ENCODE results near the gene LBR. TPM values are rescaled to one million over a fixed set of nuclear protein-coding genes. Genes with fewer than 3 reads are reported as not detected.
"Not testable (repeated sequence)": the region's sequence is repeated elsewhere in the genome, so short reads cannot be mapped to it uniquely, and the experiment has no call there.

The LBR gene
- total RNA-seq, 1 donor from 2014 or later: 50.1 TPM

DNA sequence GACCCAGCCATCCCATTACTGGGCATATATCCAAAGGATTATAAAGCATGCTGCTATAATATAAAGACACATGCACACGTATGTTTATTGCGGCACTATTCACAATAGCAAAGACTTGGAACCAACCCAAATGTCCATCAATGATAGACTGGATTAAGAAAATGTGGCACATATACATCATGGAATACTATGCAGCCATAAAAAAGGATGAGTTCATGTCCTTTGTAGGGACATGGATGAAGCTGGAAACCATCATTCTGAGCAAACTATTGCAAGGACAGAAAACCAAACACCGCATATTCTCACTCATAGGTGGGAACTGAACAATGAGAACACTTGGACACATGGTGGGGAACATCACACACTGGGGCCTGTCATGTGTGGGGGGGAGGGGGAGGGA lies 41.0 kb downstream of the LBR start:
- DNase-seq (ENCODE audit: extremely low read depth, low read depth, low spot score): not testable (repeated sequence)

DNA sequence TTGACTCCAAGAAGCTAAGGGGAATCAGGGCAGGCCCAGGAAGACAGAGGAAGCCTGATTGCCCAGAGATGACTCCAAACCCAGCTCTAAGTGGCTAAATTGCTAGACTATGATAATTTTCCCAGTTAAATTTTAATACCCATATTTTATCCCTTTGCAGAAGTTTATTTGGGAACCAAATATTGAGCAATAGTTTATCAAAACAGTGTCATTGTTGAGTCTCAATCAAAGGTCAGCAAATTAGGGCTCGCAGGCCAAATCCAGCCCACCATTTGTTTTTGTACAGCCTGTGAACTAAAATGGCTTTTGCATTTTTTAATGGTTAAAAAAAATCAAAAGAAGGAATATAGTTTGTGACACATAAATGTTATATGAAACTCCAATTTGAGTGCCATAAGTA lies 47.1 kb downstream of the LBR start:
- no peak for DNase-seq (ENCODE audit: extremely low read depth, low read depth, low spot score)

DNA sequence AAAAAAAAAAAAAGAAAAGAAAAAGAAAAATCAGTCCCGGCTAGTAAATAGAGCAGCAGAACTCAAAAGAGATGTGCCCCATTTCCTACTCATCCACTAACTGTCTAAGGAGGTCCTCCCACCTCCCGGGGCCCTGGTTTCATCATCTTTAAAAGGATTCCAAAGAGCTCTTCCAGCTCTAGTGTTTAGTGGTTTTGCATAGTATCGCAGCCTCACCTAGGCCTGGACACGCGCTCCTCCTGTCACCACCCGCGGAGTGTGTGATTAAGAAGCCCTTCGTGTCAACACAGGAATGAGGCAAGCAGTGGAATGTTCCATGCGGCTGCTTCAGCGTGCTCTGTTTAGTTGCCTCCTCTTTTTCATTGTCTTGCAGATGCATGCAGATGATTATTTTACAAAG lies 49.0 kb downstream of the LBR start:
- DNase-seq (ENCODE audit: extremely low read depth, low read depth, low spot score): no peak

DNA sequence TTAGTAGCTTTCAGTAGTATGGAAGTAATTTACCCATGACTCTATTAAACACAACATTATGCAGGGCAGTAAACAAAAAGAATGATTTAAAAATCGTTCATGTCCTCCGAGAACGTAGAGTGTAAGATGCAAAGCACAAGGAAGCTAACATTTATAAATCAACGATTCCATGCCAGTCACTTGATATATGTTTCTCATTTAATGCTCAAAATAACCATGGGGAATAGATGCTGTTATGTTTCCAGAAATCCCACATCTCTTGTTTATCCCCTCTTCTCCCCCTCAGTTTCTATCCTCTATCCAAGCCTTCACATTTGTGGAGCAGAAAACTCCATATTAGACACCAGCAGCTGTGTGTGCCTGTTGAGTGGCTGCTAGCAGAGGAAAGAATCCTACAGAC lies 52.8 kb downstream of the LBR start:
- DNase-seq (ENCODE audit: extremely low read depth, low read depth, low spot score): no peak

DNA sequence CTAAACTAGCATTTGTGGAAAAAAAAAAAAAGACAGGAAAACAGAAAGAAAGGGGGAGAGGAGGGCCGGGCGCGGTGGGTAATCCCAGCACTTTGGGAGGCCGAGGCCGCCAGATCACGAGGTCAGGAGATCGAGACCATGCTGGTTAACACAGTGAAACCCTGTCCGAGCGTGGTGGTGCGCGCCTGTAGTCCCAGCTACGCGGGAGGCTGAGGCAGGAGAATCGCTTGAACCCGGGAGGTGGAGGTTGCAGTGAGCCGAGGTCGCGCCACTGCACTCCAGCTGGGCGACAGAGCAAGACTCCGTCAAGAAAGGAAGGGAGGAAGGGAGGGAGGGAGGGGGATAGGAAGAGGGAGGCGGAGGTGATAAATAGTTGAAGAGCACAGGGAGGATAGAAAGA lies 54.7 kb downstream of the LBR start:
- DNase-seq (ENCODE audit: extremely low read depth, low read depth, low spot score): no peak

DNA sequence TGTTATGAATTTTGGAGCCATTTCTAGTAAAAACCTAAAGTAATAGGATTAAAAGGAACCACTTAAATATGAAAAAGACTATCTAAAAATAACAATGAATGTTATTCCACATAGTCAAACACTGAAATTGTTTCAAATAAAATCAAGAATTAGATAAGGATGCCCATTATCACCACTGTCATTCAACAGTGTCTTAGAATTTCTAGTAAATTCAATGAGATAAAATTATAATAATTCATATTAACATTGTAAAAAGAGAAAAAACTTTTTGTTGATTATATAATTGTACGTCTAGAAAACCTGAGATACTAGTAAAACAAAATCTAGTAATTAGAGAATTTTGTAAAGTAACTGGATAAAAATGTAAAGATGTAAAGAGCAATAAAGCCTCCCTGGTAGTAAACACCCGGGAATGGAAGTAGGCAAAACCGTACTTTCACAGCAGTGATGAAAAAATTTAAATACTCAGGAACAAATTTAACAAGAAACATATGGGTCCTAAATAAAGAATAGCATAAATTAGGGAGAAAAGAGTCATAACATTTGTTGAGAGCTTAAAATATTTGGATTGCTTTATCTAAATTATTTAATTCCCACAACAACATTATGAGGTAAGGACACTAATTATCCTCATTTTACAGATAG lies 56.4 kb downstream of the LBR start:
- no peak for DNase-seq (ENCODE audit: extremely low read depth, low read depth, low spot score)

DNA sequence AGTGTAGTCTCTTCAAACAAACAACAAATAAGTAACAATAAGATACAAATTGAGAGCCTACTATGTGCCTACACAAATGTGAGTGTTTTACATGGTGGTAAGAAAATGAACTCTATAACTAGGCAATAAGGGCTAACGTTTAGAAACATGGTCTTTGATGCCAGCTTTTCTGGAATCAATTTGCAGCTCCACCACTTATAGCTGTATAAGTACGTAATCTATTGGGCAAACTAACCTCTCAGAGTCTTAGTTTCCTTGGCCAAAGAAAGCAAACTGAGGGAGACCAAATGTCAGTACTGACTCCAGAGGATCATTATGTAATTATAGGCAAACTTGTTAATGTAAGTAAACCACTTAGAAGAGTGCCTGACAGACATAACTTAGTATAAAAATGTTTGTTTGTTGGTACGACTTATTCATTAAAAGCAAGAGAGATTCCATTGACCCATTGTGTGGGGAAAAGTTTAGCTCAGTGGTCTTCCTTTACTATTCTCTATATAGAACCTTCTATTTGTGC lies 59.7 kb downstream of the LBR start:
- no peak for DNase-seq (ENCODE audit: extremely low read depth, low read depth, low spot score)

DNA sequence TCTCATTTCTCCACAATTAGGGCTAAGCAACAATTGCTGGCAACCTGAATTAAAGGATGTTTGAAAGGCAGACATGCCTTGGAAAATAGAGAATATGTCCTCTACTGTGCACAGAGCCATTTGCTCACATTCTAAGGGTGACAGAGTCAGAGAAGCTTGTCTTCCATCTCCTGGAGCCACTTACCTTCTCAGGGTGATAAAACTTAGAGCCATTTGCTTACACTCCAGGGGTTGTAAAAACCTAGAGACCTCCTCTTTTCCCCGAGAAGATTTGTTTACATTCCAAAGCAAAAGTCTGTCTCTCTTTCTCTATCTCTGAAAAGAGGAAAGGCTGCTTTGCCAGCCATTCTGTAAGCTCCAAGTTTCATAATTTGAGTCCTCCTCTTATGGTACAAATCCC lies 61.3 kb downstream of the LBR start:
- no peak for DNase-seq (ENCODE audit: extremely low read depth, low read depth, low spot score)

DNA sequence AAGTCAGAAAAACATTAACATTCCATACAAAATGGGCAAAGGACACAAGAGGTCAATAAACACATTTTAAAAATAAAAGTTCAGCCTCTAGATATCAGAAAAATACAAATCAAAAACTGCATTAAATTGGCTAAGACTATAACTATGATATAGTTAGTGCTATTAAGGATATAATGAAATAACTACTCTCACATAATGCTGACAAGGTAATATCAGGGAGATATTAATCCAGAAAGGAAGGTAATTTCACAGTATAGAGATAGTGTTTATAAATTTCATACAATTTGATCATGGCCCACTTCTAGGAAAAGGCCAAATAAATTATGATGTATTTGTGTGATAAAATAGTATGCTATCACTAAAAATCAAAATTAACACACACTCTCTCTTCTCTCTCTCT lies 61.8 kb downstream of the LBR start:
- DNase-seq (ENCODE audit: extremely low read depth, low read depth, low spot score): no peak

DNA sequence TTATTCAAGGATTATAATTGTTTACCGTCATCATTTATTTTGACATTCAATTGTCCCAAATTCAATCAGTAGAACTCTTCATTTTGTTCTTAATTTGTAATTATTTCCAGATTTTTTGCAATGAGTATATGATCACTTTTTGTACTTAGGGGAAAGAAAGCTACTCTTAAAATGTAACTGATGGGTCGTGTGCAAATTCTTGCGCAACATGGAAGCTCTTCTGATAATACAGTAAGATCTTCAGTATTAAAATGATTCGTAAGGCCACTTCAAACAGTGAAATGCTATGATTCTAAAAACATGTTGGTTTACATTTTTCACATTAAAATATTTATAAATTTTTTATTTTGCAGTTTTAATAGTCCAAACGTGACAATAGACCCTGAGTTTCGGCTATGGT lies 63.4 kb downstream of the LBR start:
- no peak for DNase-seq (ENCODE audit: extremely low read depth, low read depth, low spot score)

DNA sequence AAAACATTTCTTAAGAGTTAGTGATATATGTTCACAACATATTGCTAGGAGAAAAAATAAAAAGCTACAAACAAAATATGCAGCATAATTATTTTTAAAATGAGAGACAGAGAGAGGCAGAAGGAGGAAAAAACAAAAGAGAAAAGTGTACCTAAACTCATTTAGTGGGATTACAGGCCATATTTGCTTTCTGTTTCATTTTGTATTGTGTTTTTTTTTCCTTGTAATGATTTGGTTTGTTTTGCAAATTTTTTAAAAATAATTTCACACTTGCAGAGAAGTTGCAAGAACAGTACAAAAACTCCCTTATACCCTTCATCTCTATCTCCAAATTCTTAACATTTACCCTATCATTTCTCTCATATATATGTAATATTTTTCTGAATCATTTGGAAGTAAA lies 65.0 kb downstream of the LBR start:
- DNase-seq (ENCODE audit: extremely low read depth, low read depth, low spot score): no peak

DNA sequence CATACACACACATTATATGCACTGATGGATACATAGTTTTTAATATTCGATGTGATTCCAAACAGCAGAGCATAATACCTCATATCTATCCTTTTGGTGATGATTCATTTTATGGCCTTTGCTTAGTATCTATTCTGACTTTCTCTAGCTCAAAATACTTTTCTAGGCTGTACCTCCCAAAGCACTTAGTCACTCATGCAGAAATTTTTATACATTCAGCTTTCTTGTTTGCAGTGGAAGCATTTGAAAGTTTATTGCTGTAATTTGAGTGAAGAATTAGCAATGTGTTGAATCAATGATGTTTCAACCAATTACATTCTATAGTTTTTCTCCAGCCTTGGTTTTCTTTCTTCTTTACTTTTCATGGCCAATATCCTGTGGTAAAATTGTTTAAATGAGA lies 66.7 kb downstream of the LBR start:
- DNase-seq (ENCODE audit: extremely low read depth, low read depth, low spot score): no peak

DNA sequence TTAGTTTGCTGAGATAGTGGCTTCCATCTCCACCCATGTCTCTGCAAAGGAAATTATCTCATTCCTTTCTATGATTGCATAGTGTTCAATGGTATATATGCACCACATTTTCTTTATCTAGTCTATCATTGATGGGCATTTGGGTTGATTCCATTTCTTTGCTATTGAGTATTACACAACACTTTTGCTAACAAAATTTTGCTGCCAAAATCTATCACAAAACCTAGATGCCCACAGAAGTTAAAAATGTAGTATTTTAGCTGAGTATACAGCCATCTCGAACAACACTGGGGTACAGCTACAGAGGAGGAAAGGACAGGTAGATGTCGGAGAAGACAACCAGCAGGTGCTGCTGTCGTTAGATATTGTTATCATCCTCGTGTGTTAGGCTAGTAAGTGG lies 67.7 kb downstream of the LBR start:
- no peak for DNase-seq (ENCODE audit: extremely low read depth, low read depth, low spot score)

DNA sequence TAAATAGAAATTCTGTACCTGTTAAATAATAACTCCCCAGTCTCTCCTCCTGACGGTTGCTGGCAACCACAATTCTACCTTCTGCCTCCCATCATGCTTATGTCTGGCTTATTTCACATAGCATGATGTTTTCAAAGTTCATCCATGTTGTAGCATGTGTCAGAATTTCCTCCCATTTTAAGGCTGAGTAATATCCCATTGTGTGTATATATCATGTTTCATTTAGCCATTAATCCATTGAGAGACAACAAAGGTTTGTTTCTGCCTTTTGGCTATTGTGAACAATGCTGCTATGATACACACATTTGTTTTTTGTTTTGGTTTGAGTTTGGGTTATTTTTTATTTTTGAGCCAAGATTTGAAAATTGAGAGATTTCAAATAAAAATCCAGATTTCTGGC lies 72.0 kb downstream of the LBR start:
- no peak for DNase-seq (ENCODE audit: extremely low read depth, low read depth, low spot score)

DNA sequence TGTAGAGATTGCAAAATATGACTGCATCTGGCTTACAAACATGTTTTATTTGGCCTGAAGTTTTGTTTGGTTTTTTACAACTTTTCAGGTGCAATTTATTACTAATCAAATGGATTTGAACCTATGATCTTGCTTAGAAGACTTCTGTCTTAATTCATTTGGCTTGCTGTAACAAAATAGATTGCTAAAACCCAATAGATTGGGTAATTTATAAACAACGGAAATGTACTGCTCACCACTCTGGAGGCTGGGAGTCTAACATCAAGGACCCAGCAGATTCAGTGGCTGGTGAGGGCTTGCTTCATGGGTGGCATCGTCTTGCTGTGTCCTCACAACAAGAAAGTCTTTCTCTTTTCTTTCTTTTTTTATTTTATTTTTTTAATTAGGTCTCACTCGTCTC lies 72.9 kb downstream of the LBR start:
- DNase-seq (ENCODE audit: extremely low read depth, low read depth, low spot score): no peak

Other genes with a start within 250 kb of the LBR start
- gene ENAH, start 225.1 kb upstream of the LBR start, total RNA-seq: 33.9 and 46.1 TPM in 2 replicates

Measured in glomerular endothelial cell (primary cell).